ENCODE measurements around the gene ARID4B.

- no peak for TF ChIP-seq EZH2 (IDR thresholded peaks at IDR 0.05; ENCODE audit: borderline replicate concordance, low read length)
- no peak for TF ChIP-seq CTCF (IDR thresholded peaks at IDR 0.05; ENCODE audit: low read length)
These were observed 180.7 kb downstream of the ARID4B start for GRCh38 chr1:235147269-235147668.
